Caco-2 (cell line): ENCODE results near the gene AMELX. TPM values are rescaled to one million over a fixed set of nuclear protein-coding genes. Genes with fewer than 3 reads are reported as not detected.

Experiments
- Bru-seq: library from RNA; stranded (reverse); fragments of 400-500 nt; gene quantifications from one replicate; lab custom pipeline; 2021; lab: Mats Ljungman, UMichigan
- BruChase-seq, 2 experiments: library from RNA; stranded (reverse); fragments of 400-500 nt; gene quantifications; one replicate each; lab custom pipeline; 2021; lab: Mats Ljungman, UMichigan
- BruUV-seq: library from RNA; stranded (reverse); fragments of 400-500 nt; replicated peaks from 2 replicates; lab custom pipeline; 2021; lab: Mats Ljungman, UMichigan
- CTCF ChIA-PET: fragments of 300-600 bp; sonication (Branson Sonifier 250); formaldehyde crosslinking; loops from one replicate; lab custom pipeline; 2022; ENCODE audit warnings: antibody characterized with exemption; lab: Charles Lee
- POLR2A ChIA-PET: fragments of 300-600 bp; sonication (Branson Sonifier 250); formaldehyde crosslinking; loops from one replicate; lab custom pipeline; 2022; ENCODE audit warnings: antibody characterized with exemption; lab: Charles Lee
- DNase-seq, 2 experiments: peaks; one replicate each; pipeline versions ENCODE4 v3.0.0 to v3.0.0-alpha.2; 2020 to 2022
- H3K27me3 ChIP-seq: replicated peaks from 2 replicates; pipeline ENCODE4 v1.6.0; 2011; ENCODE audit warnings: low read length; ENCODE audit not compliant: control insufficient read depth, insufficient read depth
- H3K36me3 ChIP-seq: 2 replicates; pipeline ENCODE4 v1.5.1; 2011; ENCODE audit warnings: low read length; ENCODE audit not compliant: control insufficient read depth, insufficient read depth
- H3K4me1 ChIP-seq: fragments of 250-450 bp; sonication (Bioruptor Pico); 2 replicates; pipeline ENCODE4 v1.5.1; 2020; ENCODE audit warnings: mild to moderate bottlenecking
- H3K4me3 ChIP-seq: 2 replicates; pipeline ENCODE4 v1.5.1; 2011; ENCODE audit warnings: low read depth, mild to moderate bottlenecking, control low read depth, low read length
- H3K9me3 ChIP-seq: fragments of 250-450 bp; sonication (Bioruptor Pico); 2 replicates; pipeline ENCODE4 v1.5.1; 2020; ENCODE audit warnings: mild to moderate bottlenecking, moderate library complexity
- H3K27ac Mint-ChIP-seq: one replicate; pipeline ENCODE4 v1.8.0; 2022; ENCODE audit warnings: mixed read lengths; ENCODE audit not compliant: unreplicated experiment
- H3K27me3 Mint-ChIP-seq: one replicate; pipeline ENCODE4 v1.8.0; 2022; ENCODE audit warnings: mixed read lengths; ENCODE audit not compliant: insufficient read depth, unreplicated experiment
- H3K36me3 Mint-ChIP-seq: one replicate; pipeline ENCODE4 v1.8.0; 2022; ENCODE audit warnings: mild to moderate bottlenecking, mixed read lengths; ENCODE audit not compliant: insufficient read depth, unreplicated experiment
- H3K4me1 Mint-ChIP-seq: one replicate; pipeline ENCODE4 v1.8.0; 2022; ENCODE audit warnings: low read depth, mixed read lengths; ENCODE audit not compliant: unreplicated experiment
- H3K4me3 Mint-ChIP-seq: one replicate; pipeline ENCODE4 v1.8.0; 2022; ENCODE audit warnings: mild to moderate bottlenecking, moderate library complexity, mixed read lengths; ENCODE audit not compliant: unreplicated experiment
- H3K9me3 Mint-ChIP-seq: one replicate; pipeline ENCODE4 v1.8.0; 2022; ENCODE audit warnings: mixed read lengths; ENCODE audit not compliant: unreplicated experiment
- intact Hi-C: fragments of 100-400 bp; cut with micrococcal nuclease; formaldehyde crosslinking; loops from one replicate; pipeline ENCODE4 v1.10.0; 2022; ENCODE audit not compliant: unreplicated experiment
- long read RNA-seq: library from polyadenylated mRNA; stranded (forward); transcript quantifications from one replicate; pipeline ENCODE4 v2.0.0, GENCODE V29; 2022
- total RNA-seq: library from RNA; stranded (reverse); gene quantifications from 2 replicates; pipeline ENCODE4 v1.2.3, GENCODE V29; 2022
- TF ChIP-seq, protein P1 (sequence below), 2 experiments: fragments of 200-600 bp in 1 of 2; IDR thresholded peaks; 1 replicate in 1 of 2; 2 replicates in 1 of 2; pipeline versions ENCODE4 v1.5.1 to v1.8.0; 2011 to 2022; ENCODE audit warnings: antibody characterized with exemption in 1 of 2, control low read depth in 1 of 2, inconsistent platforms in 1 of 2, low read depth in 1 of 2, low read length in 1 of 2, mild to moderate bottlenecking in 1 of 2, moderate library complexity in 1 of 2; ENCODE audit not compliant: insufficient read depth in 1 of 2, severe bottlenecking in 1 of 2, unreplicated experiment in 1 of 2

Gene AMELX
- total RNA-seq (not detected in 2 replicates), Bru-seq, nascent RNA (not detected), BruChase-seq, experiment 1, labeled RNA remaining after a 2-hour chase (percentile 14 among the genes with signal in this experiment), BruChase-seq, experiment 2, labeled RNA remaining after a 6-hour chase (percentile 8 among the genes with signal in this experiment)
- long read RNA-seq: 0 reads

DNA sequence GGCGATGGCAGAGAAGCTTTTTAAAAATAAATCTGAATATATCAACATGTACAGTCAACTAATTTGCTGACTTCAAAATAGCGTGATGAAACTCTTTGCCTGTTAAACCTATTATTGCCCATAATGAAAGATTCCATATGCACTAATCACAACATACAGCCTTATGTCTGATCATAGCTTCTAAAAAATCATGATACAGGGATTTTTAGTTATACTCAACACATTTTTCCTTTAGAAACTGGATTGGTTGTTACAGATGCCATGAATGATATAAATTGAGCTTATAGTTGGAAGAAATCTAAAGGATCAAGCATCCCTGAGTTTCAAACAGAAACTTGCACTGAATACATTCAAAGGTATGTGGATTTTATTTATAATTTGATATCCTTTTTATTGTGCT lies at the start of gene AMELX:
Gene AMELX (plus strand): TSS at position 301 of the 400 bp plus-strand sequence. CDS start 1,376 bp downstream, outside the sequence.
- no peak within 1 kb of the TSS for H3K4me3 Mint-ChIP-seq
- ChIA-PET CTCF (no interaction called here), POLR2A (no interaction called here)
- H3K4me3 ChIP-seq: no peak within 1 kb of the TSS
- intact Hi-C loops: no loop called here
- H3K36me3 ChIP-seq: no peaks in the 10 kb centered on the region
- no peaks in the 10 kb centered on the region for H3K27me3 ChIP-seq
- no TSS peak for BruUV-seq
- H3K4me1 ChIP-seq: no peaks in the 10 kb centered on the region
- DNase-seq: no peak
- H3K9me3 Mint-ChIP-seq: no peaks in the 10 kb centered on the region
- no peaks in the 10 kb centered on the region for H3K9me3 ChIP-seq
- peaks cover 12% of the 10 kb centered on the region for H3K4me1 Mint-ChIP-seq
- no peaks in the 10 kb centered on the region for H3K27me3 Mint-ChIP-seq
- no peak within 1 kb of the TSS for H3K27ac Mint-ChIP-seq
- TF ChIP-seq, protein P1, sequence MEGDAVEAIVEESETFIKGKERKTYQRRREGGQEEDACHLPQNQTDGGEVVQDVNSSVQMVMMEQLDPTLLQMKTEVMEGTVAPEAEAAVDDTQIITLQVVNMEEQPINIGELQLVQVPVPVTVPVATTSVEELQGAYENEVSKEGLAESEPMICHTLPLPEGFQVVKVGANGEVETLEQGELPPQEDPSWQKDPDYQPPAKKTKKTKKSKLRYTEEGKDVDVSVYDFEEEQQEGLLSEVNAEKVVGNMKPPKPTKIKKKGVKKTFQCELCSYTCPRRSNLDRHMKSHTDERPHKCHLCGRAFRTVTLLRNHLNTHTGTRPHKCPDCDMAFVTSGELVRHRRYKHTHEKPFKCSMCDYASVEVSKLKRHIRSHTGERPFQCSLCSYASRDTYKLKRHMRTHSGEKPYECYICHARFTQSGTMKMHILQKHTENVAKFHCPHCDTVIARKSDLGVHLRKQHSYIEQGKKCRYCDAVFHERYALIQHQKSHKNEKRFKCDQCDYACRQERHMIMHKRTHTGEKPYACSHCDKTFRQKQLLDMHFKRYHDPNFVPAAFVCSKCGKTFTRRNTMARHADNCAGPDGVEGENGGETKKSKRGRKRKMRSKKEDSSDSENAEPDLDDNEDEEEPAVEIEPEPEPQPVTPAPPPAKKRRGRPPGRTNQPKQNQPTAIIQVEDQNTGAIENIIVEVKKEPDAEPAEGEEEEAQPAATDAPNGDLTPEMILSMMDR (IDR thresholded peaks at IDR 0.05; ENCODE audit: insufficient read depth in 1 of 2, low read depth in 1 of 2, low read length in 1 of 2, severe bottlenecking in 1 of 2, unreplicated experiment in 1 of 2): no peak
- H3K36me3 Mint-ChIP-seq: no peaks in the 10 kb centered on the region

DNA sequence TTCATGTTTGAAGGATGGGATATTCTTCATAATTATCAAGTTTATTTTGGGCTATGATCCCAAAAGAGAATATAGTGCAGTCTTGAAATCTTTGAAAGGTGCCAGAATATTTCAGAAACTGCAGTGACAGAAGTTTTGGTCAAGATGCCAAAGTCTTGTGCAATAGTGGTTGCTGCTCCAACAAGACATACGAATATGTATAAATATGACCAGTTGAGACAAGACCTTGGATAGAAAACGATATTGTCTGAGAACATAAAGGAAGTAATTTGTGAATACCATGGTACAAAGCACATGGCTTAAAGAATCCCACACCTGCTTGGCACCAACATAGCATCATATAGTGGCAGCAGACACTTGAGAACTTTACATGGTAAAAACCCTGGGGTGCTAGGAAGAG lies 48.6 kb upstream of the AMELX start:
- Mint-ChIP-seq H3K36me3 (no peaks in the 10 kb centered on the region), H3K9me3 (no peaks in the 10 kb centered on the region), H3K4me1 (peaks cover 7% of the 10 kb centered on the region), H3K27ac (no peak overlapping the region), H3K27me3 (no peaks in the 10 kb centered on the region), H3K4me3 (no peak overlapping the region)
- no TSS peak for BruUV-seq
- DNase-seq: no peak
- H3K4me3 ChIP-seq: no peak overlapping the region
- H3K4me1 ChIP-seq: peaks cover 7% of the 10 kb centered on the region
- H3K9me3 ChIP-seq: no peaks in the 10 kb centered on the region
- H3K27me3 ChIP-seq: no peaks in the 10 kb centered on the region
- POLR2A ChIA-PET: interaction anchor here (0.6 kb wide), 1 partner anchor 502 kb away, joined by 4 read pairs; no protein-coding TSS in a partner anchor
- H3K36me3 ChIP-seq: no peaks in the 10 kb centered on the region
- CTCF ChIA-PET: no interaction called here
- intact Hi-C loops: no loop called here
- TF ChIP-seq, protein P1 (IDR thresholded peaks at IDR 0.05; ENCODE audit: insufficient read depth in 1 of 2, low read depth in 1 of 2, low read length in 1 of 2, severe bottlenecking in 1 of 2, unreplicated experiment in 1 of 2): no peak

DNA sequence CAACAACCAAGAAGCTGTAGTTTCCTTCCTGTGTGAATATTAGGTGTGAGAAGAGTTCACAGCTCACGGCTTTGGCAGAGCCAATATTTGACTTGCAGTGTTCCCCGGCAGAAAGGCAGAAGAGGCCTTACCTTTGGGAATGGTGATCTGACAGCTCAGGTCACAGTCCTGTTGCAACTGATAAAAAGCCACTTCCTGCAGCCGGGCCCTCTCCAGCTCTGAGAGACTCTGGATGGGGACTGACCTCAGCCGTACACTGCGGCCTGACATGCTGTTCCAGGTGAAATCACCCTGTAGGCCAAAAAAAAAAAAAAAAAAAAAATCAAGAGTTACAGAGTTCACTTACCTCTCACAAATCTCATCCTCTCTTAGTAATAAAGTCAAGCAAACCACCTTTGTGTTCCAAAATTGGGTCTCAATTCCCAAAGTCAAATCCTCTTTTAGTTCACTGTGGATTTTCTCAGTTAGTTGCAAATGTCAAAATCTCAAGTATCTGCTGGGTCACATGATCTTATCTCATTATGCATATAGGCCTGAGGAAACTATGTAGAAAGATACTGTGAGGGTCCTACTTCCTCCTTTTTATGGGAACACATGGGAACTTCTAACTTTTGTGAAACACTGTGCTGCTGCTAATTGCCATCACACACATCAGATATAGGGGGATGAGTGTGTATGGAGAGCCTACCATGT lies 38.6 kb upstream of the AMELX start:
- H3K4me3 Mint-ChIP-seq: peak overlapping the region; percentile 42
- peaks cover 7% of the 10 kb centered on the region for H3K36me3 Mint-ChIP-seq
- TF ChIP-seq, protein P1 (IDR thresholded peaks at IDR 0.05; ENCODE audit: insufficient read depth in 1 of 2, low read depth in 1 of 2, low read length in 1 of 2, severe bottlenecking in 1 of 2, unreplicated experiment in 1 of 2): no peak
- no peaks in the 10 kb centered on the region for H3K9me3 ChIP-seq
- no peaks in the 10 kb centered on the region for H3K27me3 Mint-ChIP-seq
- H3K9me3 Mint-ChIP-seq: peaks cover 12% of the 10 kb centered on the region
- peaks cover 30% of the 10 kb centered on the region for H3K4me1 Mint-ChIP-seq
- peaks cover 25% of the 10 kb centered on the region for H3K4me1 ChIP-seq
- peak in 1 of 2 experiments; percentile 30 for DNase-seq
- no peaks in the 10 kb centered on the region for H3K36me3 ChIP-seq
- intact Hi-C loops: no loop called here
- no peak overlapping the region for H3K4me3 ChIP-seq
- ChIA-PET CTCF (no interaction called here), POLR2A (no interaction called here)
- BruUV-seq: no TSS peak
- H3K27ac Mint-ChIP-seq: peak overlapping the region; percentile 35
- no peaks in the 10 kb centered on the region for H3K27me3 ChIP-seq
